Esophagus squamous epithelium (tissue), 5 donors: ENCODE data around the gene CYB561D1. TPM values are rescaled to one million over a fixed set of nuclear protein-coding genes. Genes with fewer than 3 reads are reported as not detected.

Experiments
- DNase-seq: peaks from one replicate; lab custom pipeline; 2025; lab: John Stamatoyannopoulos, UW
- H3K27ac ChIP-seq, 4 donors: fragments of 200-600 bp; sonication (generic); one replicate each; pipeline ENCODE4 v1.5.1; 2016 to 2019; ENCODE audit warnings: mild to moderate bottlenecking in 1 of 4
- H3K27me3 ChIP-seq, 4 donors: fragments of 200-600 bp; sonication (generic); 1 replicate in 3 of 4; 2 replicates in 1 of 4; pipeline versions ENCODE4 v1.5.1 to v1.6.0; 2017 to 2021; ENCODE audit warnings: antibody characterized with exemption in 1 of 4
- H3K36me3 ChIP-seq, 3 donors: fragments of 200-600 bp; sonication (generic); one replicate each; pipeline ENCODE4 v1.5.1; 2016 to 2019
- H3K4me1 ChIP-seq, 3 donors: fragments of 200-600 bp; sonication (generic); one replicate each; pipeline ENCODE4 v1.5.1; 2017 to 2019
- H3K4me3 ChIP-seq, 4 donors: fragments of 200-600 bp; sonication (generic); 1 replicate in 3 of 4; 2 replicates in 1 of 4; pipeline ENCODE4 v1.5.1; 2016 to 2019; ENCODE audit warnings: mild to moderate bottlenecking in 2 of 4, moderate library complexity in 1 of 4
- H3K9me3 ChIP-seq, 3 donors: fragments of 200-600 bp; sonication (generic); one replicate each; pipeline ENCODE4 v1.5.1; 2016 to 2019
- CTCF ChIP-seq, 6 experiments: fragments of 450-650 bp in 4 of 6; fragments of 200-600 bp in 2 of 6; sonication (generic) in 2 of 6; IDR thresholded peaks; one replicate each; pipeline ENCODE4 v1.5.1; 2016 to 2019; ENCODE audit warnings: antibody characterized with exemption in 6 of 6, mild to moderate bottlenecking in 4 of 6, moderate library complexity in 4 of 6
- POLR2A ChIP-seq, 4 donors: fragments of 450-650 bp; IDR thresholded peaks; one replicate each; pipeline ENCODE4 v1.6.1; 2017; ENCODE audit warnings: antibody characterized with exemption in 4 of 4, mild to moderate bottlenecking in 4 of 4, moderate library complexity in 3 of 4
- WGBS, 2 donors: methylation state at CpG; one replicate each; pipeline ENCODE4 v1.1.5; 2018; 5-methylcytosine and 5-hydroxymethylcytosine counted together
- intact Hi-C: fragments of 100-400 bp; cut with DNase I; formaldehyde crosslinking; loops from one replicate; pipeline ENCODE4 v1.15.0; 2022
- total RNA-seq, 4 donors: library from RNA; depleted of rRNA; stranded (reverse); fragments of >200 nt; gene quantifications; one replicate each; pipeline ENCODE4 v1.1.0, GENCODE V29; 2016
- donor health status: DM: yes; HTN: yes; CAD: no.

CYB561D1 gene
- total RNA-seq, 4 donors from 2014 or later = 3.1 to 12.7 (median 7.3) TPM

- Histone ChIP-seq H3K27me3 (no peaks in the 10 kb centered on the region), H3K4me1 (peaks cover 7 to 45% (median 22%) of the 10 kb centered on the region in 3 donors), H3K4me3 (peak overlapping the region; percentile 87 to 96 (median 94)), H3K27ac (peak overlapping the region; percentile 97 to 99 (median 98)), H3K36me3 (no peaks in the 10 kb centered on the region), H3K9me3 (no peaks in the 10 kb centered on the region)
- intact Hi-C loops = loop anchor here (5.0 to 10.0 kb wide), 2 partner anchors 226 to 438 kb away; partner anchors contain the start of gene AHCYL1
- WGBS, 2 donors = 15 to 18% methylated on average over 5 of the region's 5 CpGs
- TF ChIP-seq CTCF (IDR thresholded peaks at IDR 0.05) (peak; percentile 81 to 95 (median 92)), POLR2A (IDR thresholded peaks at IDR 0.05) (no peak)
- peak; percentile 17 for DNase-seq
These were observed 52.6 kb downstream of the CYB561D1 start for GRCh38 chr1:109546311-109547109.

GRCh38 chr1:109547463-109548320, 53.8 kb downstream of the CYB561D1 start:
- WGBS, 2 donors = 6 to 8% methylated on average over 18 to 22 of the region's 22 CpGs
- no peak for DNase-seq
- TF ChIP-seq CTCF (IDR thresholded peaks at IDR 0.05) (peak in 1 of 6 experiments; percentile 1), POLR2A (IDR thresholded peaks at IDR 0.05) (no peak)
- Histone ChIP-seq H3K27me3 (no peaks in the 10 kb centered on the region), H3K36me3 (no peaks in the 10 kb centered on the region), H3K4me3 (peak overlapping the region; percentile 87 to 96 (median 94)), H3K9me3 (no peaks in the 10 kb centered on the region), H3K27ac (peak overlapping the region; percentile 97 to 99 (median 98)), H3K4me1 (peaks cover 7 to 50% (median 22%) of the 10 kb centered on the region in 3 donors)
- intact Hi-C loops = loop anchor here (5.0 to 10.0 kb wide), 2 partner anchors 225 to 437 kb away; partner anchors contain the start of gene AHCYL1

- no peaks in the 10 kb centered on the region for H3K27me3 ChIP-seq
- intact Hi-C loops = loop anchor here (5.0 to 10.0 kb wide), 2 partner anchors 224 to 436 kb away; partner anchors contain the start of gene AHCYL1
- WGBS, 2 donors = 0 to 1% methylated on average over 42 to 62 of the region's 68 CpGs
- TF ChIP-seq CTCF (IDR thresholded peaks at IDR 0.05) (peak in 2 of 6 experiments; percentile 2 to 28), POLR2A (IDR thresholded peaks at IDR 0.05) (peak in 3 of 4 donors; percentile 96 to 99 (median 99))
- peak; percentile 84 for DNase-seq
- peak within 1 kb of the TSS; percentile 97 to 99 (median 98) for H3K27ac ChIP-seq
- H3K4me1 ChIP-seq = peaks cover 7 to 56% (median 22%) of the 10 kb centered on the region in 3 donors
- no peaks in the 10 kb centered on the region for H3K36me3 ChIP-seq
- peak within 1 kb of the TSS; percentile 87 to 96 (median 94) for H3K4me3 ChIP-seq
- no peaks in the 10 kb centered on the region for H3K9me3 ChIP-seq
These were observed 54.7 kb downstream of the CYB561D1 start, which contains the start of gene GNAI3 for GRCh38 chr1:109548321-109549267. TSS of gene GNAI3 (plus strand) at chr1:109548615. CDS start at chr1:109548721, 106 bp downstream.

Other genes starting within 250 kb of the CYB561D1 start
- gene CELSR2, start 244.6 kb upstream of the CYB561D1 start, total RNA-seq = 10 to 100 TPM; 23.4 to 57.2 (median 39.9) TPM
- 10 to 100 TPM in 1 of 4 donors, 1 to 10 TPM in 3; 2.3 to 13.1 (median 8.7) TPM for gene PSRC1, start 210.9 kb upstream of the CYB561D1 start, total RNA-seq
- gene MYBPHL, start 187.1 kb upstream of the CYB561D1 start, total RNA-seq = not detected
- 10 to 100 TPM; 37.0 to 69.6 (median 44.7) TPM for gene SORT1, start 96.2 kb upstream of the CYB561D1 start, total RNA-seq
- gene PSMA5, start 67.6 kb upstream of the CYB561D1 start, total RNA-seq = 10 to 100 TPM; 31.5 to 57.7 (median 46.8) TPM
- gene SYPL2, start 27.5 kb upstream of the CYB561D1 start, total RNA-seq = under 1 TPM in 3 of 4 donors, not detected in 1; 0.15 to 0.79 (median 0.19) TPM
- 1 to 10 TPM; 2.1 to 5.9 (median 3.8) TPM for gene ATXN7L2, start 10.2 kb upstream of the CYB561D1 start, total RNA-seq
- 1 to 10 TPM in 2 of 4 donors, under 1 TPM in 2; 0.45 to 2.7 (median 1.8) TPM for gene AMIGO1, start 15.6 kb downstream of the CYB561D1 start, total RNA-seq
- gene GPR61, start 45.8 kb downstream of the CYB561D1 start, total RNA-seq = not detected
- 10 to 100 TPM in 3 of 4 donors, 1 to 10 TPM in 1; 8.2 to 15.1 (median 11.6) TPM for gene GNAI3, start 54.5 kb downstream of the CYB561D1 start, total RNA-seq
- not detected for gene GNAT2, start 125.5 kb downstream of the CYB561D1 start, total RNA-seq
- 10 to 100 TPM; 18.5 to 51.5 (median 24.4) TPM for gene AMPD2, start 125.7 kb downstream of the CYB561D1 start, total RNA-seq
- 10 to 100 TPM; 13.5 to 53.5 (median 29.4) TPM for gene GSTM4, start 162.0 kb downstream of the CYB561D1 start, total RNA-seq
- gene GSTM2, start 174.0 kb downstream of the CYB561D1 start, total RNA-seq = 10 to 100 TPM; 17.8 to 87.9 (median 46.2) TPM
- 100 to 1,000 TPM in 1 of 4 donors, under 1 TPM in 1, not detected in 2; 0.83 to 299 TPM for gene GSTM1, start 193.7 kb downstream of the CYB561D1 start, total RNA-seq
- gene GSTM5, start 218.2 kb downstream of the CYB561D1 start, total RNA-seq = 1 to 10 TPM in 2 of 4 donors, not detected in 2; 2.2 to 4.6 TPM
- gene GSTM3, start 246.9 kb downstream of the CYB561D1 start, total RNA-seq = 100 to 1,000 TPM in 2 of 4 donors, 10 to 100 TPM in 2; 86.2 to 273 (median 150) TPM